22Rv1 (cell line): ENCODE data around the gene CNNM2.

Experiments used
- CTCF ChIP-seq: fragments of 450-650 bp; IDR thresholded peaks from 2 replicates; pipeline ENCODE4 v1.5.1; 2017; ENCODE audit warnings: mild to moderate bottlenecking
- ZFX ChIP-seq: fragments of 450-650 bp; IDR thresholded peaks from 2 replicates; pipeline ENCODE4 v1.6.1; 2017; ENCODE audit warnings: antibody characterized with exemption, borderline replicate concordance

- TF ChIP-seq CTCF: no peak
- no peak for TF ChIP-seq ZFX
Measured at GRCh38 chr10:102962267-102962666, 44.2 kb downstream of the CNNM2 start.
